Diencephalon (tissue), 1 donor: ENCODE measurements around the gene APBB1IP. TPM values are rescaled to one million over a fixed set of nuclear protein-coding genes. Genes with fewer than 3 reads are reported as not detected.

ENCODE experiments used
- small RNA-seq: library from RNA; depleted of rRNA; stranded (forward); fragments of <200 nt; gene quantifications from one replicate; pipeline ENCODE3, GENCODE V24; 2014
- total RNA-seq: library from RNA; depleted of rRNA; stranded (reverse); fragments of >200 nt; gene quantifications from one replicate; pipeline ENCODE4 v1.2.3, GENCODE V29; 2014

Gene APBB1IP
- 3.7 TPM for total RNA-seq

GRCh38 chr10:26437637-26438461 lies at the start of gene APBB1IP:
Gene APBB1IP, plus strand, starts transcription at chr10:26438341. Its CDS starts 53,986 bp downstream, at chr10:26492327.

Small RNA genes lying within 50 kb of the gene (small RNA-seq; reads per million reads assigned to genes)
- not detected for gene RNA5SP307

Other genes starting within 250 kb of the APBB1IP start
- gene GAD2, start 221.6 kb upstream of the APBB1IP start, total RNA-seq = 40.1 TPM